ENCODE results near the gene P2RY11.

P2RY11 gene

DNA sequence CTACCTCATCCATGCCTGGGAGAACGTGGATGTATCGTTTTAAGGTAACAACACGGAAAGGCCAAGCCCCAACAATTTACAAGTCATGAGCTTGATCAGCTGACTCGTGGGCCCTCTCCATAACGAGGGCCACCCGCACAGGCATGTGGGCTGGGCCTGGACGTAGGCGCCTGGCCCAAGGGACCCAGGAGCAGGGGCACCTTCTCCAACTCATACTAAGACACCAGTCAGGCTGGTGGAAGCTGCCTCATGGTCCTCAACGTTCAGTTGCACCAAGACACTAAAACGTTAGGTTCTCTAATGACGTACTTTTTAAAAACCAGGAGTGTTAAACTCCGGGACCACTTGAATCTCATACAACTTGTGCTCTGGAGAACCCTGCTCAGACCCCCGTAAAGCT lies 30.0 kb downstream of the P2RY11 start:
- Histone ChIP-seq H3K4me1 (ENCODE audit: control insufficient read depth, insufficient read depth, low read length) (no peaks in the 10 kb centered on the region), H3K36me3 (ENCODE audit: control insufficient read depth, insufficient read depth, low read length) (peaks cover 88% of the 10 kb centered on the region), H3K4me3 (ENCODE audit: insufficient read depth, low read depth, low read length) (no peak overlapping the region), H3K27me3 (ENCODE audit: control insufficient read depth, insufficient read depth, low read length, poor library complexity, severe bottlenecking) (no peaks in the 10 kb centered on the region), H3K9me3 (ENCODE audit: control insufficient read depth, low read length) (no peaks in the 10 kb centered on the region), H3K27ac (ENCODE audit: insufficient read depth, low read depth, low read length, poor library complexity, severe bottlenecking) (no peak overlapping the region)
- 94 to 96% methylated on average over 13 of the region's 13 CpGs for WGBS, 2 experiments

DNA sequence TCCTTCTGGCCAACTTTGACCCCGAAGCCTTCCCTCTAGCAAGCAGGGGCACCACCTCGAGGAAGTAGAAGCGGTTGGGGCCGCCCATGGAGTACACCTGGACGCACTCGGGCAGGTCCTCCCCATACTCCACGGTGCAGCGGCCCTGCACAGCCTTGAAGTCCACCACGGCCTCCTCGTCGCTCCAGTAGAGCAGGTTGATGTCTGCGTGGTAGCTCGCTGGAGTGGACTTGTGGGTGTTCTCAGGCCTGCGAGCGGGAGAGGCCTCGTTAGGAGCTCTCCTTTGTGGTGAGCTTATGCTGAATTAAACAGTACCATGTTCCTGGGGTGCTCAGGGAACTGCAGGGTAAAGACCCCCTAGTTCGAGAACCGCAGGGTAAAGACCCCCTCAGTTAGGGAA lies 30.5 kb downstream of the P2RY11 start:
- Histone ChIP-seq H3K36me3 (ENCODE audit: control insufficient read depth, insufficient read depth, low read length) (peaks cover 93% of the 10 kb centered on the region), H3K9me3 (ENCODE audit: control insufficient read depth, low read length) (no peaks in the 10 kb centered on the region), H3K4me1 (ENCODE audit: control insufficient read depth, insufficient read depth, low read length) (no peaks in the 10 kb centered on the region), H3K27me3 (ENCODE audit: control insufficient read depth, insufficient read depth, low read length, poor library complexity, severe bottlenecking) (no peaks in the 10 kb centered on the region), H3K27ac (ENCODE audit: insufficient read depth, low read depth, low read length, poor library complexity, severe bottlenecking) (no peak overlapping the region), H3K4me3 (ENCODE audit: insufficient read depth, low read depth, low read length) (no peak overlapping the region)
- WGBS, 2 experiments: 97% methylated on average over 18 of the region's 18 CpGs

DNA sequence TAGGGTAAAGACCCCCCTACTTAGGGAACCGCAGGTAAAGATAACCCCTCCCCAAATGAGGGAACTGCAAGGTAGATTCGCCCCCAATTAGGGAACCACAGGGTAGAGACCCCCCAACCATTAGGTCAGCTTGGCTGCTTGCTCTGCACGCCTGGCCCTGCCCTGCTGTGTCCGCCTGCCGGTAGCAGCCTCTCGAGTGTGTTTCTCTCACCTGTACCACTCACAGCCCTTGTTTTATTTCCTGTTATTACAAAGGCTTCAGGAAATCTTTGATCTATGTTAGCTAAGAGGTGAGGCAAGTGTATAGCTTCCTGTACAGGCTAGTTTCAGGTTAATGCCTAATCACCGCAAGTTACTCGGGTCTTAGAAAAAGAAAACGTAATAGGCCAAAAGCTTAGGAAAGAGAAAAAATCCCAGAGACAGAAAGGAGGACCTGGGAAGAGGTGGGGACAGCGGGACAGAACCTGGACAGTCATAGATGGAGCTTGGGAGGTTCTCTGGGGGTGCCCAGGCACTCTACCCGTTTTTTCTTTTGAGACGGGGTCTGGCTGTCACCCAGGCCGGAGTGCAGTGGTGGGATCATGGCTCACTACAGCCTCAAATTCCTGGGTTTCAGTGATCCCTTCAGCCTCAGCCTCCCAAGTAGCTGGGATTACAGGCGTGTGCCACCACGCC lies 31.3 kb downstream of the P2RY11 start:
- WGBS, 2 experiments: 90 to 91% methylated on average over 15 of the region's 15 CpGs
- no peaks in the 10 kb centered on the region for H3K9me3 ChIP-seq (ENCODE audit: control insufficient read depth, low read length)
- H3K4me1 ChIP-seq (ENCODE audit: control insufficient read depth, insufficient read depth, low read length): no peaks in the 10 kb centered on the region
- no peak overlapping the region for H3K4me3 ChIP-seq (ENCODE audit: insufficient read depth, low read depth, low read length)
- H3K36me3 ChIP-seq (ENCODE audit: control insufficient read depth, insufficient read depth, low read length): peaks cover 85% of the 10 kb centered on the region
- no peaks in the 10 kb centered on the region for H3K27me3 ChIP-seq (ENCODE audit: control insufficient read depth, insufficient read depth, low read length, poor library complexity, severe bottlenecking)
- H3K27ac ChIP-seq (ENCODE audit: insufficient read depth, low read depth, low read length, poor library complexity, severe bottlenecking): no peak overlapping the region

DNA sequence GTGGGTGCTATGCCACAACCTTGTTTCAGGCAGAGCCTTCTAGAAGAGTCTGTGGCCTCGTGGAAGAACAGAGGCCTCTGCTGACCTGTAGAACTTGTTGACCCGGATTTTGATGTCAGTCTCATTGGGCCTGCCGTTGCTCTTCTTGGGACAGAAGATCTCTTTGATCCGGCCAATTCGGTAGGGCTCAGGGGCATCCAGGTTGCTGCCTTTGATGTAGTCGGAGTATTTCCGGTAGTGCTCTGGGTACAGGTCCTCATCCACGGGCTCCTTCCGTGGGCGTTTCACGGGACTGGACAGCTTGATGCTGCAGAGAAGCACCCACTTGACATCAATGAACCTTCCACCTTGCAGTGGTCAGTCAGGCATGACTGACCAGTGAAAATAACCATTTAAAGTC lies 32.2 kb downstream of the P2RY11 start:
- H3K27me3 ChIP-seq (ENCODE audit: control insufficient read depth, insufficient read depth, low read length, poor library complexity, severe bottlenecking): no peaks in the 10 kb centered on the region
- no peak overlapping the region for H3K4me3 ChIP-seq (ENCODE audit: insufficient read depth, low read depth, low read length)
- H3K36me3 ChIP-seq (ENCODE audit: control insufficient read depth, insufficient read depth, low read length): peaks cover 80% of the 10 kb centered on the region
- no peaks in the 10 kb centered on the region for H3K9me3 ChIP-seq (ENCODE audit: control insufficient read depth, low read length)
- 96% methylated on average over 11 of the region's 11 CpGs for WGBS, 2 experiments
- no peaks in the 10 kb centered on the region for H3K4me1 ChIP-seq (ENCODE audit: control insufficient read depth, insufficient read depth, low read length)
- H3K27ac ChIP-seq (ENCODE audit: insufficient read depth, low read depth, low read length, poor library complexity, severe bottlenecking): no peak overlapping the region

DNA sequence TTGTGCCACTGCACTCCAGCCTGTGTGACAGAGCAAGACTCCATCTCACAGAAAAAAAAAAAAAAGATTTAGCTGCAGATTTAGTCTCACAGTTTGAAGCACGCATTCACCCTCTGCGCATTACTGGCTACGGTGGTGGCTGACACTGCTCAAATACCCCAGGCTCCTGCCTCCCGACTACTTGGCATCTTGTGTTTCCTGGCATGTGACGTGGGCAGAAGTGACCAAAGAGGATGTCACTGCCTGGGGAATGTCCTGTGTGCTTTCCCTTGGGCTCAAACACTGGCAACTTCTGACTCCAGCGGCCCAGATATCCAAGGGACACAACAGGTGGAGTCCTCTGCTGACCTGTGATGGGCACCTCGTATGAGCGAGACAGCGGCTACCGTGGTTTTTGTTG lies 32.9 kb downstream of the P2RY11 start:
- H3K9me3 ChIP-seq (ENCODE audit: control insufficient read depth, low read length): no peaks in the 10 kb centered on the region
- peaks cover 79% of the 10 kb centered on the region for H3K36me3 ChIP-seq (ENCODE audit: control insufficient read depth, insufficient read depth, low read length)
- H3K27me3 ChIP-seq (ENCODE audit: control insufficient read depth, insufficient read depth, low read length, poor library complexity, severe bottlenecking): no peaks in the 10 kb centered on the region
- no peak overlapping the region for H3K4me3 ChIP-seq (ENCODE audit: insufficient read depth, low read depth, low read length)
- WGBS, 2 experiments: 94 to 96% methylated on average over 10 of the region's 10 CpGs
- H3K4me1 ChIP-seq (ENCODE audit: control insufficient read depth, insufficient read depth, low read length): no peaks in the 10 kb centered on the region
- H3K27ac ChIP-seq (ENCODE audit: insufficient read depth, low read depth, low read length, poor library complexity, severe bottlenecking): no peak overlapping the region

DNA sequence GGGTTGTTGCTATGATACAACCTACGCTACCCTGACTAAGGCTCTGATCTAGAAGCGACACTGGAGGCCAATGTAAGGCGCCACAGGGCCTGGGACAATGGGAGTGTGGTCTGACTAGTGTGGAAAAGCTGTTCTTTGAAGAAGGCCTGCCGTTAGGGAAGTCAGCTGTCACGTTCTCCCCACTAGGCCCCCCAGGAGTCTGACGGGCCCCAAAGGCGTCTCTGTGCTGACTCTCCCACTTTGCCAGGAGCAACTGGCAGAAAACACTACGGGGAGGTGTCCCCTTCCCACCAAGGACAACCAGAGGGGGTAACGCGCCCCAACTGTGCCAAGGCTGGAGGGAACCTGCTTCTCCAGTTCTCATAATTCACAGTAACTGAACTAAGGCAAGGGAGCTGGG lies 33.5 kb downstream of the P2RY11 start:
- WGBS, 2 experiments: 96% methylated on average over 10 of the region's 10 CpGs
- H3K4me3 ChIP-seq (ENCODE audit: insufficient read depth, low read depth, low read length): no peak overlapping the region
- H3K36me3 ChIP-seq (ENCODE audit: control insufficient read depth, insufficient read depth, low read length): peaks cover 79% of the 10 kb centered on the region
- H3K4me1 ChIP-seq (ENCODE audit: control insufficient read depth, insufficient read depth, low read length): no peaks in the 10 kb centered on the region
- no peak overlapping the region for H3K27ac ChIP-seq (ENCODE audit: insufficient read depth, low read depth, low read length, poor library complexity, severe bottlenecking)
- no peaks in the 10 kb centered on the region for H3K9me3 ChIP-seq (ENCODE audit: control insufficient read depth, low read length)
- H3K27me3 ChIP-seq (ENCODE audit: control insufficient read depth, insufficient read depth, low read length, poor library complexity, severe bottlenecking): no peaks in the 10 kb centered on the region

DNA sequence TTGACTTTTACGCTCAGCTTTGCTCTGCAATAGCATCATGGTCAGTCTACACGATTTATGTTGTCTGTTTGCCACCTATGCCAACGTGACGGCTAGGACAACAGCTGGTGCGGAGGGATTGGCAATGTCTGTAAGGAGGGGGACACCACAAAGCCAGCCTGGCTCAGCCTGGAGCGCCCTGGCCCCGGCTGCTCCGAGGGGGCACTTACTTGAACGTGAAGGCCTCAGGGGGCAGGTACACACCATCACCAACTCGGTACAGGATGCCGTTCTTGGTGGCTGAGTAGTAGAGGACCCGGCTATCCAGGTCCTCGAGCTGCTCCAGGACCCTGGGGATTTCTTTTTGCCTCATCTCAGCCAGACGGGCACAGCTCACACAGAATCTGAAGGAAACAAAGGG lies 34.6 kb downstream of the P2RY11 start:
- Histone ChIP-seq H3K4me3 (ENCODE audit: insufficient read depth, low read depth, low read length) (no peak overlapping the region), H3K27me3 (ENCODE audit: control insufficient read depth, insufficient read depth, low read length, poor library complexity, severe bottlenecking) (no peaks in the 10 kb centered on the region), H3K27ac (ENCODE audit: insufficient read depth, low read depth, low read length, poor library complexity, severe bottlenecking) (no peak overlapping the region), H3K36me3 (ENCODE audit: control insufficient read depth, insufficient read depth, low read length) (peaks cover 78% of the 10 kb centered on the region), H3K4me1 (ENCODE audit: control insufficient read depth, insufficient read depth, low read length) (no peaks in the 10 kb centered on the region), H3K9me3 (ENCODE audit: control insufficient read depth, low read length) (no peaks in the 10 kb centered on the region)
- WGBS, 2 experiments: 96 to 97% methylated on average over 14 of the region's 14 CpGs

DNA sequence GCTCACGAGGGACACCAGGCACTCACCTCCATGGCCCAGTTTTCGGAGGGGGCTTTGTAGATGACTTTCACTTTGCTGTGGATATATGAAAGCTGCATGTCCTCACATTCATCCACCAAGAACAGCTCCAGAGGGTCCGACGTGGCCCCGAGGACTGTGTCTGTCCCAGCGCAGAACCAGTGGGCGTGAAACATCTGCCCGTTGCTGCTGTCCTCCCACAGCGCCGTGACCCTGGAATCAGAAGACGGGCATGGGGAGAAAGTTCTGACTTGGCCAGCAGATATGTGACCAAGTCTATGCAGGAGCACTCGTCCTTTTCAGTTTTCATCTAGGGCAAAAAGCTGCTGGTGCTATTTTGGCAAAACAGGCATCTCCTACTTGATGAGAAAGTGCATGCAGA lies 37.9 kb downstream of the P2RY11 start:
- 97 to 98% methylated on average over 12 of the region's 12 CpGs for WGBS, 2 experiments
- Histone ChIP-seq H3K27ac (ENCODE audit: insufficient read depth, low read depth, low read length, poor library complexity, severe bottlenecking) (no peak overlapping the region), H3K36me3 (ENCODE audit: control insufficient read depth, insufficient read depth, low read length) (peaks cover 71% of the 10 kb centered on the region)

DNA sequence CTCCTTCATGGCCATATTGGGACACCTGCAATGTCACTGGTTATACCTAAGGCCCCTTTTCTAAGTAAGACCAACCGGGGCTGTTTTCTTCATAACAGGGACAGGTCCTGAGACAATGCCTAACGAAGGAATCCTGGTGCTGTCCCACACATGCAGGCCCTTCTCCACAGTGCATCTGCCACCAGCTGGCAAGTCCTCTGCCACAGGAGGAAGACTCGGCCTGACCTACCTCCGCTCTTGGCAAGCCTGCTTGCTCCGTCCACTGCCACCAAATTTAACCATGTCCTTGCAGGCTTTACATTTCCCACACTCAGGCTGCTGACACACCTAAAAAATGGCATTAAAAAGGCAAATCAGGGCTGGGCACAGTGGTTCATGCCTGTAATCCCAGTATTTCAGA lies 40.0 kb downstream of the P2RY11 start:
- WGBS, 2 experiments: 94 to 95% methylated on average over 5 of the region's 5 CpGs
- no peaks in the 10 kb centered on the region for H3K9me3 ChIP-seq (ENCODE audit: control insufficient read depth, low read length)
- H3K4me3 ChIP-seq (ENCODE audit: insufficient read depth, low read depth, low read length): no peak overlapping the region
- H3K36me3 ChIP-seq (ENCODE audit: control insufficient read depth, insufficient read depth, low read length): peaks cover 69% of the 10 kb centered on the region
- H3K27me3 ChIP-seq (ENCODE audit: control insufficient read depth, insufficient read depth, low read length, poor library complexity, severe bottlenecking): no peaks in the 10 kb centered on the region
- no peak overlapping the region for H3K27ac ChIP-seq (ENCODE audit: insufficient read depth, low read depth, low read length, poor library complexity, severe bottlenecking)
- no peaks in the 10 kb centered on the region for H3K4me1 ChIP-seq (ENCODE audit: control insufficient read depth, insufficient read depth, low read length)

More for the DNA sequence above, 37.9 kb downstream of the P2RY11 start:
- Histone ChIP-seq H3K4me3 (ENCODE audit: insufficient read depth, low read depth, low read length) (no peak overlapping the region), H3K27me3 (ENCODE audit: control insufficient read depth, insufficient read depth, low read length, poor library complexity, severe bottlenecking) (no peaks in the 10 kb centered on the region), H3K9me3 (ENCODE audit: control insufficient read depth, low read length) (no peaks in the 10 kb centered on the region), H3K4me1 (ENCODE audit: control insufficient read depth, insufficient read depth, low read length) (no peaks in the 10 kb centered on the region)

DNA sequence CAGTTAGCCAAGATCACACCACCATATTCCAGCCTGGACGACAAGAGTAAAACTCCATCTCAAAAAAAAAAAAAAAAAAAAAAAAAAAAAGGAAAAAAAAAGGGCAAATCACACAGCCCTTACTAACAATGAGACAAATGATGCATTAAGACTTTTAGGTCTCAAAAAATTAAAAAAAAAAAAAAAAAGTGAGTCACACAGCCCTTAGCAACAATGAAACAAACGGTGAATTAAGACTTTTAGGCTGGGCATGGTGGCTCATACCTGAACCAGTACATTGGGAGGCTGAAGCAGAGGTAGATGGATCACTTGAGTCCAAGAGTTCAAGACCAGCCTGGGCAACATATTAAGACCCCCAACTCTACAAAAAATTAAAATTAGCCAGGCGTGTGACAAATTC lies 40.6 kb downstream of the P2RY11 start:
- Histone ChIP-seq H3K9me3 (ENCODE audit: control insufficient read depth, low read length) (no peaks in the 10 kb centered on the region), H3K4me3 (ENCODE audit: insufficient read depth, low read depth, low read length) (no peak overlapping the region), H3K27ac (ENCODE audit: insufficient read depth, low read depth, low read length, poor library complexity, severe bottlenecking) (no peak overlapping the region), H3K4me1 (ENCODE audit: control insufficient read depth, insufficient read depth, low read length) (no peaks in the 10 kb centered on the region), H3K27me3 (ENCODE audit: control insufficient read depth, insufficient read depth, low read length, poor library complexity, severe bottlenecking) (no peaks in the 10 kb centered on the region), H3K36me3 (ENCODE audit: control insufficient read depth, insufficient read depth, low read length) (peaks cover 70% of the 10 kb centered on the region)
- WGBS, 2 experiments: 98 to 100% methylated on average over 2 to 3 of the region's 3 CpGs

DNA sequence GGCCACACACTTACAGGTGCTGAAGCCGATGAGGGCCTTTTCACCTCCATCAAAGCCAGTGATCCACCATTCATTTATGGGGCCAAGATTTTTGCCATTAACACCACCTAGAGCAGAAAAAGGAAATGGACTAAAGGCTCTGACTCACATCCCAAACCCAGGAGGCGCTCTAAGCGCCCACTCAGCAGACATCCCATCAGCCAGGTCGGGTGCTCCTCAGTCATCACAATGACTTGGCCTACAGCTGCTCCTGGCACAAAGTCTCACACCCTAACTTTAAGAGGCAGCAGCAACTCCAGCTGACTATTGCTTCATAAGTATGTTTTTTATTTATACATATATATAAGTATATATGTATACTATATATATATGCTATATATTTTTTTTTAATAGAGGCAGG lies 44.3 kb downstream of the P2RY11 start:
- H3K9me3 ChIP-seq (ENCODE audit: control insufficient read depth, low read length): no peaks in the 10 kb centered on the region
- H3K27me3 ChIP-seq (ENCODE audit: control insufficient read depth, insufficient read depth, low read length, poor library complexity, severe bottlenecking): no peaks in the 10 kb centered on the region
- H3K4me3 ChIP-seq (ENCODE audit: insufficient read depth, low read depth, low read length): no peak overlapping the region
- no peak overlapping the region for H3K27ac ChIP-seq (ENCODE audit: insufficient read depth, low read depth, low read length, poor library complexity, severe bottlenecking)
- no peaks in the 10 kb centered on the region for H3K4me1 ChIP-seq (ENCODE audit: control insufficient read depth, insufficient read depth, low read length)
- WGBS, 2 experiments: 94 to 96% methylated on average over 4 of the region's 4 CpGs
- peaks cover 86% of the 10 kb centered on the region for H3K36me3 ChIP-seq (ENCODE audit: control insufficient read depth, insufficient read depth, low read length)
